Amygdala (tissue), 56 donors: Measurements from ENCODE around the gene MACROD1.

Experiments used
- DNase-seq, 56 donors: peaks; one replicate each; lab custom pipeline; 2025; lab: John Stamatoyannopoulos, UW

Gene MACROD1, protein sequence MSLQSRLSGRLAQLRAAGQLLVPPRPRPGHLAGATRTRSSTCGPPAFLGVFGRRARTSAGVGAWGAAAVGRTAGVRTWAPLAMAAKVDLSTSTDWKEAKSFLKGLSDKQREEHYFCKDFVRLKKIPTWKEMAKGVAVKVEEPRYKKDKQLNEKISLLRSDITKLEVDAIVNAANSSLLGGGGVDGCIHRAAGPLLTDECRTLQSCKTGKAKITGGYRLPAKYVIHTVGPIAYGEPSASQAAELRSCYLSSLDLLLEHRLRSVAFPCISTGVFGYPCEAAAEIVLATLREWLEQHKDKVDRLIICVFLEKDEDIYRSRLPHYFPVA

DNA sequence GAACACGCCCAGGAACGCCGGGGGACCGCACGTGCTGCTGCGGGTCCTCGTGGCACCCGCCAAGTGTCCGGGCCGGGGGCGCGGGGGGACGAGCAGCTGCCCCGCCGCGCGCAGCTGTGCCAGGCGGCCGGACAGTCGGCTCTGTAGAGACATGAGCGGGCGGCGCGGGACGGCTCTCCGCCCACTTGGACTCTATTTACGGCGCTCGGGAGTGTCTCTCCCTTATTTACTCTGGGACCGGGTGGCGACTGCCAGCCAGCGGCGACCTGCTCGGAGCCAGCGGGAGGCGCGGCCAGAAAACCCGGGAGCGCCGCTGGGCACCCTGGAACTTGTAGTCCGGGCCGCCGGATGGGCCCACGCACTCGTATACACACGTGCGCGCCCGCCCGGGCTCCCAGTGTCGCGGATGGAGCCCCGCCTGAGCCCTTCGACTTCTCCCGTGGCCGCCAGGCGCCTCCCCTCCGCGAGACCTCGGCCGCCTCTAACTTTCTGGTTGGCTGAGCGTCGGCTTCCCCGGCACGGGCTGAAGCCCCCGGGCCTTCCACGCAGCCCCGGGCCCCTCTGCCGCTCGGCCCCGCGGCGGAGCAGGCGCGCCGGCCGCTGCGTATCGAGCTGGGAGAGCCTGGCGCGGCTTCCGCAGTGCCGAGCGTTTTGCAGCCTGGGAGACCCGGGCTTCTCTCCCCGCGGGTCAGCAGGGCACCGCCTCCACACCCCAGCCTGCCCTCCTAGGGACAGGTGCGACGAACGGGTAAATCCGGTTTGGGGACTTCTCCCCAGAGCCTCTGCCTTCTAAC, at the start of gene MACROD1:
Gene MACROD1 (minus strand): TSS at position 272 of the 794 bp plus-strand sequence. CDS start 119 bp downstream, at position 153.
- peak in 50 of 56 donors; percentile 17 to 85 (median 62) for DNase-seq

DNA sequence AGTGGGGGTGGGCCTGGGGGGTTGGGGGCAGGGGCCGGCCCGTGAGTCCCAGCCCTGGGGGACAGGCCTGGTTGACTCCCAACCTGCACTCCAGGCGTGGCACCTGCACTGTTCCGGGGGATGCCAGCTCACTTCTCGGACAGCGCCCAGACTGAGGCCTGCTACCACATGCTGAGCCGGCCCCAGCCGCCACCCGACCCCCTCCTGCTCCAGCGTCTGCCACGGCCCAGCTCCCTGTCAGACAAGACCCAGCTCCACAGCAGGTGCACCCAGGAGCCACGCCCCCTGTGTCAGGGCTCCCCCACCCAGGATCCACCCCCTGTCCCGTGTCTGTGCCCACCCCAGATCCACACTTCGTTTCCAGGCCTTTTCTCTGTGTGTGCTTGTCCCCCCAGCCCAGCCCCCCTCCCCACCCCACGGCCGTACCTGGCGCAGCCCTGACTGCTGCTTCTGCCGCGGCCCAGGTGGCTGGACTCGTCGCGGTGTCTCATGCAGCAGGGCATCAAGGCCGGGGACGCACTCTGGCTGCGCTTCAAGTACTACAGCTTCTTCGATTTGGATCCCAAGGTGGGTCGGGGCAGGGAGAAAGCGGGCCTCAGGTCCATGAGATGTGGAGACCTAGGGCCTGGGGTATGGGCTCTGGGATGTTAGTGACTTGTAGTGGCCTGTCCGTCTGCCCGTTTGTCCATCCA, 45.4 kb upstream of the MACROD1 start:
- no peak for DNase-seq

DNA sequence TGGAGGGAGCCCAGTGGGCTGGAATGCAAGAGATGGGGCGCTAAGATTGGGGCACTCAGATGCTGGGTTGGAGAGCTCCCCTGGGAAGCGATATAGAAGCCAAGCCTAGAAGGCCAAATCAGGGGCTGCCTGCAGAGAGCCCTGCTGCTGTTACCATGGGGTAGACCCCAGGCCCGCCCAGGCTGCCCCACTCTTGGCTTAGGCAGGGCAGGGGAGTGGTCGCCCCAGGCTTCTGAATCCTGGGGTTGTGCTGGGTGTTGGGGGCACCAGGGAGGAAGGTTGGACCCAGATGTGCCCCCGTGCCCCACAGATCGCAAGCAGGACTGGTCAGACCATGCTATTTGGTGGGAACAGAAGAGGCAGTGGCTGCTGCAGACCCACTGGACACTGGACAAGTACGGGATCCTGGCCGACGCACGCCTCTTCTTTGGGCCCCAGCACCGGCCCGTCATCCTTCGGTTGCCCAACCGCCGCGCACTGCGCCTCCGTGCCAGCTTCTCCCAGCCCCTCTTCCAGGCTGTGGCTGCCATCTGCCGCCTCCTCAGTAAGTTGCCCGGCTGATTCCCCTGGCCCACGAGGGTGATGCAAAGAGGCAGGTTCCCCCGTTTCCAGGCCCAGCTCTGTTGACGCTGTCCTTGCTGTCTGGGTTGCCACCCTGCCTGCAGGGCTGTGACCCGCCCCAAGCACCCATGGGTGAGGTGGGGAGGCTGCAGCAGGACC, 44.5 kb upstream of the MACROD1 start:
- no peak for DNase-seq

DNA sequence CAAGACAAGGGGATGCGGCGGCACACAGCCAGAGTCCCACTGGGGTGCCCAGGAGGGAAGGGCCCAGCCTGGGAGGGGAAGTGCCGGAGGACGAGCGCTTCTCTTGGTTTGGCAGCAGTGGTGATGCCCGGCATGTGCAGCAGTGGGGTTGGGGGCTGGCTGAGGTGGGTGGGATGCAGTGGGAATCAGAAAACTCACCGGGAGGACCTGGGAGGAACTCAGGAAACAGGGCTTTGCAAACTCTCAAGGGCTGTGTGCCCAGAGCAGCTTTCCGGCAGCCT, 43.6 kb upstream of the MACROD1 start:
- no peak for DNase-seq

DNA sequence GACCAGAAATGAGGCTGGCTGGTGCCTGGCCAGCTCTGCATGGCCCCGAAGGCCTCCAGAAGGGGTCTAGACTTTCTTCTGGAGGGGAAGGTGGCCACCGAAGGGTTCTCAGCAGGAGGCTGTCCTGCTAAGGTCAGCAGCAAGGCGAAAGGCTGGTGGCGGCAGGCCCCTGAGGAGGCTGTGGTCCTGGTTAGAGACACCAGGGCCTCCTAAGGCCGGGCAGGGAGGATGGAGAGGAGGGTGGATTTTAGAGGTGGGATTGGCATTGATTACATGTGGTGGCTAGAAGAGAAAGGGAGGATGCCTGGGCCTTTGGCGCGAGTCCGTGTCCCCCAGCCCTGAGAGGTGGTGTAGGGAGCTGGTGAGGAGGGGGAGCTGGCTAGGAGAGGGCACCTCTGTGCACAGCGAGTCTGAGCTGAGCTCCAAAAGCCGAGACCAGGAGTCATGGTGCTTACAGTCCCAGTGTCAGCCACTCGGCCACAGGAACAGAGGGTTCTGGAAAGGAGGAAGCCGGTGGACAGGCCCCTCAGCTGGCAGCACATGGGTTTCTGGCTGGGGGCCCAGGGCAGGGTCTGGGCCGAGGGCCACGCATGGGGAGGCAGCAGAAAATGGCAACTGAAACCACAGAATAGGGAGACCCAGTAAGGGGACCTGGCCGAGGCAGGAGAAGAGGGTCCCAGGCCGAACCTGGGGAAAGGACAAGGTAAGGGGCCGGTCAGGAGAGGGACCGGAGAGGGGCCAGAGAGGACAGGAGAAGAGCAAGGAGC, 43.1 kb upstream of the MACROD1 start:
- DNase-seq = peak in 5 of 56 donors; percentile 4 to 33 (median 18)

DNA sequence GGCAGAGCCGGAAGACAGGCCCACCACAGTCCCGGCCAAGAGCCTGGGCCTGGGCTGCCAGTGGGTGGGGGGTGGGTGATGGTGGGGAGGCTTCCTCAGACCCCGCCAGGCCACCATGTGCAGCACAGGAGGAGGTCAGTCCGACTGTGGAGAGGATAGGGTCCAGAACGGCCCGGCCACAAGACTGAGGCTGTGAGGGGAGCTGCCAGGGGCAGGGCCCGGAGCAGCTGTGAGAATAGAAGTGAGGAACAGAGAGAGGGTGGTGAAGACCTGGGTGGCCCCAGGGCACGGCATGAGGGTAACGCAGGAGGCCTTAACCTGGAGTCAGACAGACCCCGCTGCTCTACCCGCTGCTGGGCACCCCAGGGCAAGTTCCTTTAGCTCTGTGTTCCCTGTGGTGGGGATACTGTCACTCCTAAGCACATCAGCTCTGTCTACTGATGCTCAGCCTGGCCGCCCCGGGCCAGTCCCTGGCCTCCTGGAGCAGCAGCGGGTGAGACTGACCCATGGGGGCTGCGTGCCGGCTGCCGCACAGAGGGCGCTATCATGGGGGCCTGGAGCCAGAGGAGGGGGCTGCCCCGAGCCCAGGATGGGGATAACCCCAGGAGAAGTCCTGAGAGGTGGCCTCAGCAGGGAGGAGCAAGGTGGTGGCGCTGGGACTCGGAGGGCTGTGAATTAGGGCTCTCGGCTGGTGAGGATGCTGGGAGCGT, 42.3 kb upstream of the MACROD1 start:
- no peak for DNase-seq

DNA sequence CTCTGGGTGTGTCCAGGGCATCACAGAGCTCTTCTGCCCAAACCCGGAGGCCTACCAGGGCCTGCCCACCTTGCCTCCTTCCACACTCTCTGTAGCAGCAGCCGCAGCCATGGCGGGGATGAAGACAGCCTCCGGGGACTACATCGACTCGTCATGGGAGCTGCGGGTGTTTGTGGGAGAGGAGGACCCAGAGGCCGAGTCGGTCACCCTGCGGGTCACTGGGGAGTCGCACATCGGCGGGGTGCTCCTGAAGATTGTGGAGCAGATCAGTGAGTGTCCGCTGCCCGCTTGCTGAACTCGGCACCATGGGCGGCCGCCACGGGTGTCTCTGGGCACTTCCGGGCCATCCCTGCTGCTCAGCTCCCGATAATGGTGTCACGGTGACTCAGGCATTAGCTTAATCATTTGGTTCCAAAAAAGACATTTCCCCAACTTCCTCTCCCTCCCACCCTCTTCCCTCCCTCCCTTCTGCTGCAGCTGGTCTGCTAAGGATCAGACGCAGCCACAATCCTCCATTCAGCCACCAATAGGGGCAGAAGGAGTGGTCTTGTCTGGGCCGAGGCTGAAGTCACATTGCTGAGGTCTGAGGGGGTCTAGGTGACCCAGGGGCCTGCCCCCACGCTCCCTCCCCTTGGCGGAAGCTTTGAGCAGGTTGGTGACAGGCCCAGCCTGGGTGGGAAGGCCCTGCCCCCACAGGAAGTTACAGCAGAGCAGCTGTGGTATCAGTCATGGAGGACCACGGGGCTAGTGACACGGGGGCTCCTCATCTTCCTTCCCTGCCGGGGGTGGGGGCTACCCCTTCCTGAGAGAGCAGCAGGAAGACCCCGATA, 41.6 kb upstream of the MACROD1 start:
- DNase-seq = peak in 11 of 56 donors; percentile 14 to 69 (median 29)

DNA sequence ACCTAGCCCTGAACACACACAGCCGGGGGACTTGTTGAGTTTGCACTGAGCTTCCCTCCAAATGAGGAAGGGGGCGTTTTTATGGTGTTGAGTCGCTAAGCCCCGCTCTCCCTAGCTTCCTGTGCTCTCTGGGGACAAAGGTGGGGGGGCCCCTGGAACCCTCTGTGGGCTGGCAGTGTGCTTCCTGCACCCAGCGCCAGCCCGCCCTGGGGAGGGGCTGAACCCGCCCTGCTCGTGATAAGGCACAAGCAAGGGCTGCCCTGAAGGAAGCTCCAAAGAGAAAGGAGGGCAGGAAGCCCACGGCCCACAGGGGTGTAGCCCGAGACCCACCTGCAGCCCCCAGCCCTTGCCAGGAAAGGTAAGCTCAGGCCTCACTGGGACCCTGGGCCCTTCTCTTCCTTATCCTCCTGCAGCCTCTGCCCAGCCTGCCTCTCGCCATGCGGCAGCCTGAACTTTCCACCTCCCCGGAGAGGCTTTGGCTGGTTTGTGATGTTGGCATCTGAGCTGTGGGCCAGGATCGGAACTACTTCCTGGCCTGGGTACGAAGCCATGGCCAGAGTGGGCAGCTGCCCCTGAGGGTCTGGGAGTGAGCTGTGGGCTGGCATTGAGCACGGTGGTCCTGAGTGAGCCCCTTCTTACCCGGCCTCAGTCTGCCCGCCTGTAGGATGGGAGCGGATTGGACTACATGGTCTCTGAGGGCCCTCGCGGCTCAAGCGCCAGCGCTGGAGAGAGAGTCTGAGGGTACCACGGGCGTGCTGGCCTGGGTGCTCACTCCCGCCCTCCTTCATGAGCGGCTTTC, 40.7 kb upstream of the MACROD1 start, which contains the start of gene FERMT3:
Gene FERMT3 (plus strand): TSS at position 265 of the 799 bp plus-strand sequence. CDS start 644 bp downstream, outside the sequence.
- peak in 5 of 56 donors; percentile 20 to 37 (median 23) for DNase-seq

DNA sequence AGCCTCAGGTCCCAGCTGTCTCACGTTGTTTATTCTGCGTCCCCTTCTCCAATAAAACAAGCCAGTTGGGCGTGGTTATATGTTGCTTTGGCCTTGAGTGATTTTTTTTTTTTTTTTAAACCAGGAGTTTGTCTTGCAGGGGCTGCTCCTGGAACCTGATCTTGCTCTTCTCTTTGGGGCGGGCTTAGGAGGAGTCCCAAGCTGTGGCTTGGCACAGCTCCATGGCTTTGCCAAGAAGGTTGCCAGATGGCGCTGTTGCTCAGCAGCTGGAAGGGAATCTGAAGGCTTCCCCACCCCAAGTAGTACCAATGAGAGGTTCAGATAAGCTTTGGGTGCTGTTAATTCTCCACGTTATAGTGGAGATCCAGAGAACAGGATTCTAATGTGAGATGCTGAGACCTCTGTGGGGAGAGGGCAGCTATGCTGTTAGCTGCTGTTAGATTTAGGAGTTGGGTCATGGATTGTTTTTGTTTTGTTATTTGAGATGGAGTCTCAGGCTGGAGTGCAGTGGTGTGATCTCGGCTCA, 38.6 kb upstream of the MACROD1 start:
- DNase-seq = peak in 51 of 56 donors; percentile 11 to 87 (median 62)

DNA sequence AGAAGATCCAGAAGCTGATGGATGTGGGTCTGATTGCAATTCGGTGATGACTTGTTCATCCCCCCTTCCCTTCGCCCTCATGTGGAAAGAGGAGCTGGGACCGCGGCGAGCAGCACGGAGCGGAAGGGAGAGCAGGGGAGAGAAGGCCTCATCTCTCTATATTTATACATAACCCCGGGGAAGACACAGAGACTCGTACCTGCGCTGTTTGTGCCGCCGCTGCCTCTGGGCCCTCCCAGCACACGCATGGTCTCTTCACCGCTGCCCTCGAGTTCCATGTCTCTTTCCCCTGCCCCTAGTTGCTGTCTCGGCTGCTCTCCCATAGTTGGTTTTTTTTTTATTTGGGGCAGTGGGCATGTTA, 38.1 kb upstream of the MACROD1 start:
- DNase-seq = no peak

DNA sequence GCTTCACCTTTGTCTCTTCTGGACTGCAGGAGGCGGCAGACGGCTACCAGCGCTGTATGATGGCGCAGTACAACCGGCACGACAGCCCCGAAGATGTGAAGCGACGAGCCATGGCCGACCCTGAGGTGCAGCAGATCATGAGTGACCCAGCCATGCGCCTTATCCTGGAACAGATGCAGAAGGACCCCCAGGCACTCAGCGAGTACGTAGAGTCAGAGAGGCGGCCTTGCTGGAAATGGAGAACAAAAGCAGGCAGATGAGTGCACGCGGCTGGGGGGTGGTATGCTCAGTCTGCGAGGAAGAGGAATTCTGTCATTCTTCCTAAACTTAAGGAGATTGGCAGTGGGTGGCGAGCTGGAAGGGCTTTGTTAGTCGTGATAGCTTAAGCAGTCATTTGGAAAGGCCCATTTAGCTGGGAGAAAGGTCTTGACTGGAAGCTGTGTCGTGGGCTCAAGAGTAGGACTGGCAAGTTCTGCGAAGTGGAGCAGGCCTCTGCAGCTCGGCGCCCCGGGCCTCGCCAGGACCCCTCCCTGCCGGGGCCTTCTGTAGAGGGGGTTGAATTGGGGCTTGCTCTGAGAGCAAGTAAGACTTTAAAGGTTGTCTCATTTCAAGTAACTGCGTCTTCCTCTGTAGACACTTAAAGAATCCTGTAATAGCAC, 37.6 kb upstream of the MACROD1 start:
- DNase-seq = no peak

DNA sequence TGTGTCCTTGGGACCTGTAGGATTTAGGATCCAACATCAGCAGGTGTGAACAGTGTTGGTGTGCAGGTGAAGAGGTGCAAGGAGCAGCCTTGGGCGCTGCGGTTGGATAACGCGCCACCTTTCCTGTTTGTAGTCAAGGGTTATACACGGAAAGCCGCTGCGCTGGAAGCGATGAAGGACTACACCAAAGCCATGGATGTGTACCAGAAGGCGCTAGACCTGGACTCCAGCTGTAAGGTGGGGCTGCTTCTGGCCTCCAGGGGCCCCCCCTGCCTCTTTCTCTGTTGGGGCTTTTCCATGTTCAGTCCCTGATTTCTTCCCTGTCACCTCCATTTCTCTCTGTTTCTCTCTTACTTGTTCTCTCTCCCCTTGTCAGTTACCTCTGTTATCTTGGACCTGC, 37.1 kb upstream of the MACROD1 start:
- no peak for DNase-seq

DNA sequence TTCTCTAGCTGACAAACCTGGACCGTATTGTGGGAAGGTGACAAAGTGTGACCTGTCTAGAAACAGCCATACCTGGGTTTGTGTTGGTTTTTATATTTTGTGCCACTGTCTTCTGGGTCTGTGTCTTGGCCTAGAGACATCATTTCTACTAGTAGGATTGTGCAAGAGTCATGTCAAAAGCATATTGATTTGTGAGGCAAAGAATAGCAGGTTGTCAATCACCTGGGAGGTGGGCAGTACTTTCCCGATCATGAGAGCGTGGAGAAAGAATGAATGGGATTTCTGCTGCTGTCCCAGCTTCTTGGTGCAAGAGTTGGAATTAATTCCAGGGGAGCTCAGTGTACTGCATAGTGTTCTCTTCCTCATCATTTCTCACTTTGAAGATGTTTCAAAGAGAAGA, 35.6 kb upstream of the MACROD1 start:
- DNase-seq = no peak

DNA sequence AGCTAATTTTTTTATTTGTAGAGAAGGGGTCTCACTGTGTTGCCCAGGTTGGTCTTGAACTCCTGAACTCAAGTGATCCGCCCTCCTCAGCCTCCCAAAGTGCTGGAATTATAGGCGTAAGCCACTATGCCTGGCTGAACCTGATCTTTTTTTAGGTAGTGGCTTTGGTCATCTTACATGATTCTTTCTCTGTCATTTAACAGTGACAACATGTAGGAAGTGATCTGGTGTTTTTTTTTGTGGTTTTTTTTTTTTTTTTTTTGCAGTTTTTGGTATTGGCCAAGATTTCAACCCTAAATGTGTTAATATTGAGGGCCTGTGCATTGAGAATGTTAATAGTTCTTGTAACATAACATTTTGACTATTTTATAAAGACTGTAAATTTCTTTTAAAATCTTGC, 32.6 kb upstream of the MACROD1 start:
- no peak for DNase-seq

DNA sequence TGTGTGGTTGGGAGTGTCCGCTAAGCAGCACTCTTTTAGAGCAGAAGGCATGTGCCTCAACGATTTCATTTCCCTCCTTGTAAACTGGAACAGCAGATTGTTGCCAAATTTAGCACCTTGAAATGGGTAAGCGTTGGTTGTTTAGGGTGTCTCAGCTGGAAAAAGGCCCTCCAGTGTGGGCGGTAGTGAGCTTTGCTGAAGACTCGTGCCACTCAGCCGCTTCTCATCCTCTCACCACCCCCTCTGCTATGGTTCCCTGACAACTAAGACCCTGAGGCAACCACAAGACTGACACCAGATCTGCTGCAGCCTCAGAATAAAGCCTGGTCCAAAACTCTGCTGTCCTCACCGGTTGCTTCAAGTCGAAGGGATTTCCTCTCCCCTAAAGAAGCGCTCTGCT, 30.7 kb upstream of the MACROD1 start:
- peak in 6 of 56 donors; percentile 14 to 68 (median 26) for DNase-seq

DNA sequence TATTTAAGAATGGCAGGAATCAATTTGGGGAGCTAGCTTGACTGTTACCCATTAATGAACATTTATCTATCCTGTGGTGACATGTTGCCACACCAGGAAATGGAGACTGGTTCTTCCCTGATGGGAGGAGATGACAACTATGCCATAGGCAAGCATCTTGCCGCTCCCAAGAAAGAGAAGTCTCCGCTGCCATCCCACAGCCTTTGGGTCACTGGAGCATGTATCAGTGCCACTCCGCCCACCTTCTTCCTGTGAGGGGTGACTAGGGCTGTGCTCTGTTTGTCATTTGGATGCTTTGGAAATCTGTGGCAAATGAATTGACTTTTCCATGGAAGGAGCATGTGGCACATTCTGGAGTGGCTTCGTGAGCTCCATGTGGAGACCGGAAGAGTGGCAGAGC, 26.5 kb upstream of the MACROD1 start:
- DNase-seq = no peak
